22Rv1 (cell line): Measurements from ENCODE around the gene OAT.

ENCODE experiments used
- CTCF ChIP-seq: fragments of 450-650 bp; IDR thresholded peaks from 2 replicates; pipeline ENCODE4 v1.5.1; 2017; ENCODE audit warnings: mild to moderate bottlenecking
- ZFX ChIP-seq: fragments of 450-650 bp; IDR thresholded peaks from 2 replicates; pipeline ENCODE4 v1.6.1; 2017; ENCODE audit warnings: antibody characterized with exemption, borderline replicate concordance

DNA sequence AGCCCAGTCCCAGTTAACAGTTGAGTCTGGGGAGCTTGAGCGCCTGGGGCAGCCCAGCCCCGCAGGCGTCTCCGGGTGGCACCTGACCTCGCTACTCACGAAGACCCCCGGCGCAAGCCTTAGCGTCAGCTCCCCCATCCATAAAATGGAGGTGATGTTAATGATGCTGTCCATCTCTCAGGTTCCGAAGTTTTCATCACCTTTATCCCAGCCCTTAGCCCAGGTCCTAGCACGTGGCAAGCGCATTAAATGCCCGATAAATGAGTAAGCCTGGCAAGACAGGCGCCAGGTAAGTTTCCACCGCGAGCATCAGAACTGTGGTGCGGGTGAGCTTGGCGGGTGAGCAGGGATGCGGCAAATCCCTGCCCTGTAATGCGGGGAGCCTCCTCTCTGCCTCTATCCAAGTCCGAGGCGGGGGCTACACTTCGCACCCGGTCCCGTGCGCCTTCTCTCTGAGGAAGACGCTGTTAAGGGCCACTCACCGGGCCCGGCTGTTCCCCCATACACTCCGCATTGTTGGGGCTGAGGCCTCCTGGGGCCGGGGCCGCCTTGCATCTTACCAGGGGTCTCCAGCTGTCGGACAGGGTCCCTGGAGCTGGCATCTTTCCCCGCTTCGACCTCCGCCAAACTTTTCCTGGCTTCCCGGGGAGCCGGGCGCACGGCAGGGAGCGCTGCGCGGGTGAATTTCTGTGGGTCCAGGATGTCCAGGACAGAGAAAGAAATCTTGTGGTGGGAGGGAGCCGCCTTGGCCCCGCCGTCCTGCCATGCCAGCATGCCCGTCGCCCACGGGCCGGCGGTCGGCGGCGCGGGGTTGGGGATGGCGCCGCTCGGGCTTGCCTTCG is 30.7 kb upstream of the OAT start:
- TF ChIP-seq CTCF (0 out of 2 replicates have a peak, but pooled peaks have one; percentile 7), ZFX (no peak)
